Coronary artery (tissue), 2 donors: Measurements from ENCODE around the gene RGS3.

ENCODE experiments used
- DNase-seq: peaks from one replicate; pipeline ENCODE4 v3.0.0-alpha.2; 2017; ENCODE audit warnings: low spot score
- H3K27ac ChIP-seq, 2 donors: fragments of 200-600 bp; sonication (generic); one replicate each; pipeline ENCODE4 v1.5.1; 2016 to 2019
- H3K4me3 ChIP-seq: fragments of 200-600 bp; sonication (generic); 2 replicates; pipeline ENCODE4 v1.5.1; 2016; ENCODE audit warnings: mild to moderate bottlenecking, moderate library complexity
- TF ChIP-seq, protein P1 (sequence below): fragments of 200-600 bp; sonication (generic); IDR thresholded peaks from one replicate; pipeline ENCODE4 v1.5.1; 2019; ENCODE audit warnings: antibody characterized with exemption

RGS3 gene

DNA sequence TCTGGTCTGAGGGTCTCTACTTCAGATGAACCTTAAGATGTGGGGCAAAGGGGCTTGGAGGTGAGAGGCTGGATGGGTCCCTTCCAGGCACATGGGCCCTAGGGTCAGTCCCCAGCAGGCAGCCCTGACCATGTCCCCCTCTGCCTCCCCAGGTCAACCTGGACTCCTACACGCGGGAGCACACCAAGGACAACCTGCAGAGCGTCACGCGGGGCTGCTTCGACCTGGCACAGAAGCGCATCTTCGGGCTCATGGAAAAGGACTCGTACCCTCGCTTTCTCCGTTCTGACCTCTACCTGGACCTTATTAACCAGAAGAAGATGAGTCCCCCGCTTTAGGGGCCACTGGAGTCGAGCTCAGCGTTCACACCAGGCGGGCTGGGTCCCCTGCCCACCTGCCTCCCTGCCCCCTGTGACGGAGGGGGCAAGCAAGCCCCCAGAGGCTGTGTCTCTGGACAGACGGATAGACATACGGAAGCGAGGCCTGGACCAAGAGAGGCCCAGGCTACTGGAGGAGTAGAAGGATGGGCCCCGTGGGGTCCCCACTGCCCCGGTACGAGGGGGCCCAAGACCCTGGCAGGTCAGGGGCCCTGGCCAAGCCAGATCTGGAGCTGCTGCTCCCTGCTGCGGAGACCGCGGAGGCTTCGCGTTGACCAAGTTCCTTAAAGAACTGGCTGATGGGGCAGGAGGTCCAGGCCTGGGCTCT lies 133.2 kb downstream of the RGS3 start:
- Histone ChIP-seq H3K4me3 (peak overlapping the region; percentile 77), H3K27ac (peak overlapping the region; percentile 76 to 95)
- no peak for DNase-seq
- TF ChIP-seq, protein P1, sequence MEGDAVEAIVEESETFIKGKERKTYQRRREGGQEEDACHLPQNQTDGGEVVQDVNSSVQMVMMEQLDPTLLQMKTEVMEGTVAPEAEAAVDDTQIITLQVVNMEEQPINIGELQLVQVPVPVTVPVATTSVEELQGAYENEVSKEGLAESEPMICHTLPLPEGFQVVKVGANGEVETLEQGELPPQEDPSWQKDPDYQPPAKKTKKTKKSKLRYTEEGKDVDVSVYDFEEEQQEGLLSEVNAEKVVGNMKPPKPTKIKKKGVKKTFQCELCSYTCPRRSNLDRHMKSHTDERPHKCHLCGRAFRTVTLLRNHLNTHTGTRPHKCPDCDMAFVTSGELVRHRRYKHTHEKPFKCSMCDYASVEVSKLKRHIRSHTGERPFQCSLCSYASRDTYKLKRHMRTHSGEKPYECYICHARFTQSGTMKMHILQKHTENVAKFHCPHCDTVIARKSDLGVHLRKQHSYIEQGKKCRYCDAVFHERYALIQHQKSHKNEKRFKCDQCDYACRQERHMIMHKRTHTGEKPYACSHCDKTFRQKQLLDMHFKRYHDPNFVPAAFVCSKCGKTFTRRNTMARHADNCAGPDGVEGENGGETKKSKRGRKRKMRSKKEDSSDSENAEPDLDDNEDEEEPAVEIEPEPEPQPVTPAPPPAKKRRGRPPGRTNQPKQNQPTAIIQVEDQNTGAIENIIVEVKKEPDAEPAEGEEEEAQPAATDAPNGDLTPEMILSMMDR = no peak

DNA sequence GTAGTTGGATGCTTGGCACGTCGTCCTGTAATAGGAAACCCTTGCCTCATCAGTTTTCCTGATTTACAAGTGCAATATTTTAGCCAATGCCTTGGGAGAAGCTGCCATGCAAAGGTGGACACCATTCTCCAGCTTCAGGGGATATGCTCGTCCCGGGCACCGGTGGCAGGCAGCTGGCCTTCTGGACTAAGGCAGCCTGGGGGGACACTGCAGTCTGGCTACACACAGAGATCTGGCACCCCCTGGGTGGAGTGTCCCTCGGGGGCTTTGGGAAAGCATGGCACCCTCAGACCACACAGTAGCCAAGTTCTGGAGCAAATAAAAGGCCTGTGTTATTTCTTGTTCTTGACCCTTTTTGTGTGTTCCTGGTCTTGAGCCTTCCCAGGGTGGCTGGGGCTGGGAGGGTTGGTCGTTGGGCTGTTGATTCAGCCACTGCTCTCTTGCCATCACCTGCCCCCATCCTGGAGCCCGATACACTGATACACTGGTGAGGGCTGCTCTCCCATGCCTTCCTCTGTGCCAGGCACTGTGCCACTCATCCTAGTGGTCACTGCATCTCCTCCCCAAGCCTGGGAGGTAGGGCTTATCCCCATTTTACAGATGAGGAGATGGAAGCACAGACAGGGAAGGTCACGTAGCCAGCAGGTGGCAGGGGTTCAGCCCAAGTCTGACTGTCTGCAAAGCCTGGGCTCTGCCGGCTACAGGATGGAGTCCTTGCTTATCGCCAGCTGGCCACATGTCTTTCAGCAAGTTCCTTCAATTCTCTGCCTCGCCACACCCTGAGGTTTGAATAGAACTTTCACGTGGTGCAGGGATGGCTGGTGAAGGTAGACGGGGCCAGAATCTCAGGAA lies 134.1 kb downstream of the RGS3 start:
- DNase-seq = no peak
- no peak overlapping the region for H3K4me3 ChIP-seq
- TF ChIP-seq, protein P1 = no peak
- peak overlapping the region; percentile 70 to 76 for H3K27ac ChIP-seq

DNA sequence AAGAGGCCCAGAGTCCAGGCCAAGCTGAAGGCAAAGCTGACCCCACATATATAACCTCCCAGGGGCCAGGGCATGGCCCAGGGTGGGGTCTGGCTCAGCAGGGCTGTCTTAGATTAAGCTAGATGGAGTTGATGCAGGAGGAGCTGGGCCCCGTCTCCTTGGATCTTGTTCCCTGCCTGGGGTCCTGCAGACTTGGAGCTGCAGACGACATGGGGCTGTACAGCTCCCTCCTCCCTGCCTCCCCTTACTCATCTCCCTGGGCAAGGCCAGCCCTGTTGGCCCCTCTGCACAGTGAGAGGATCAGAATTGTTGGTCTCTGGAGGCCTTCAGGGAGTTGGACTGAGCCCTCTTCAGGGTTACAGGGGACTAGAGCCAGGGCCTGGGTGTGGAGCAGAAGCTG lies 134.9 kb downstream of the RGS3 start:
- DNase-seq = no peak
- Histone ChIP-seq H3K27ac (peak overlapping the region; percentile 70 to 76), H3K4me3 (no peak overlapping the region)
- TF ChIP-seq, protein P1 = no peak

DNA sequence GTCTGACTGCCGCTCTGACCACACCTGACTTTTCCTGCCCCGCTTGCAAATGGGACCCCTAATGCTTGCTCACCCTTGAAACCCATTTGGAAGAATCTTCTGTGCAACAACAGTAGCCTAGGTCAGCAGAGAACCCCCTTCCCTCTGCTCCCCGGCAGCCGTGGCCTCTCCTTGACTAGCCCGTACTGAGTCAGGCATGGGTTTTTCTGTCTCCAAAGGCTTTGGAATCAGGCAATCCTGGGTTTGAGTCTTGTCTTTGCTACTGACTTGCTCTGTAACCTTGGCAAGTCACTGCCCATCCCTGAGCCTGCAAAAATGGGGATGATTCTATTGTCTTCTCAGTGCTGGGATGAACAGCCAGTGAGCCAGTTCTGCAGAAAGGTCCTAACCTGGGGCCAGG lies 135.4 kb downstream of the RGS3 start:
- Histone ChIP-seq H3K4me3 (no peak overlapping the region), H3K27ac (peak overlapping the region; percentile 70 to 76)
- TF ChIP-seq, protein P1 = no peak
- DNase-seq = no peak

DNA sequence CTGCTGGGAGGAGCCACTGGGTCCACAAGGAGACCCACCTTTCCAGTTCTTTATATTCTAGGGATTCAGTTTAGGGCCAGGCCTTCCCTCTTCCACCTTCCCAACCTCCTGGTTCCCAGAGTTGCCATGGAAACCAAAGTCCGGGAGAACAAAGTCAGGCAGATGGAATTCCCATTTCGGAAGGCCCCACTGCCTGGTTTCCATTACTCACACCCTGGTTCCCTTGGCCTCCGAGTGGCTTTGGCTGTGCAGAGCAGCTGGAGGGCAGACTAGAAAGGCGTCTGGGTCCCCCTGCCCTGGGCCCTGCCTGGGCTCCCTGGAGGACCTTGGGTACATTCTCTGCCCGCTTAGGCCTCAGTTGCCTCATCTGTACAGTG lies 136.1 kb downstream of the RGS3 start:
- DNase-seq = no peak

DNA sequence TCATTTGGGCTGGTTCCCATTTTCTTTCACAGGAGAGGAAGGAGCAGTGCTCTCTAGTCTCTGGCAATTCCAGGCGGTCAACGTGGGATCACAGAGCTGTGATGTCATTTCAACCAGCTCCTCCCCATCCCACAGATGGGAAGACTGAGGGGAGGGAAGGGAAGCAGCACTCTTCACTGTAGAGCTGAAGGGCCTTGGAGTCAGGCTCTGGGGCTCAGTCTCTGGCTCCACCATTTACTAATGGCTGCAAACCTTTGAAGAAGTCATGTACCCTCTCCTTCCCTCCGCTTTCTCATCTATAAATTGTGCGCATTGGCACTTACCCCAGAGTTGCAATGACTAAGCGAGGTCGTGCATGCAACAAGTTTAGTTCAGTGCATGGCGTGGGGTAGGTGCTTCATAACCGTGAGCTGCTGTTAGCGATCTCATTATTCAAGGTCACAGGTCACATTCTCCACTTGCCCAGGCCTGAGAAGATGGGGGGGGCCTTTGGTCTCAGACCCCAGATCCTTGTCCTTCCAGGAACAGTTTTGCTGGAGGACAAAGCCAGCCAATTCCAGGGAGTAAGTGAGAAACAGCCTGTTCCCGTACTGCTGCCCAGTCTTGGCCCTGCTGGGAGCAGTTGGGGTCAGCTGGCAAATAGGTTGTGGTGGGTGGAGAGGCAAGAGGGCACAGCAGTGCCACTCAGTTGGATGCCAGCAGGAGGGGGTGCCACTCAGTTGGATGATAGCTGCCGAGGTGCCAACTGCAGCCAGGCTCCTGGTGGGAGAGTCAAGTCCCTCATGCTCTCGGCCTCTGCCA lies 136.7 kb downstream of the RGS3 start:
- Histone ChIP-seq H3K27ac (peak overlapping the region; percentile 70 to 76), H3K4me3 (no peak overlapping the region)
- TF ChIP-seq, protein P1 = no peak
- DNase-seq = peak; percentile 85

More for the DNA sequence above, 136.1 kb downstream of the RGS3 start:
- no peak overlapping the region for H3K4me3 ChIP-seq
- peak overlapping the region; percentile 70 to 76 for H3K27ac ChIP-seq
- TF ChIP-seq, protein P1 = no peak
